Measurements from ENCODE around the gene HMG20B.

The HMG20B gene

GRCh38 chr19:3606690-3607289 is 34.0 kb downstream of the HMG20B start, which contains the start of gene TBXA2R:
Gene TBXA2R (minus strand): TSS chr19:3606875. CDS start chr19:3600634, 6,241 bp downstream.
- DNase-seq (ENCODE audit: low spot score) (peak; percentile 78), FAIRE-seq (no peak)

DNA sequence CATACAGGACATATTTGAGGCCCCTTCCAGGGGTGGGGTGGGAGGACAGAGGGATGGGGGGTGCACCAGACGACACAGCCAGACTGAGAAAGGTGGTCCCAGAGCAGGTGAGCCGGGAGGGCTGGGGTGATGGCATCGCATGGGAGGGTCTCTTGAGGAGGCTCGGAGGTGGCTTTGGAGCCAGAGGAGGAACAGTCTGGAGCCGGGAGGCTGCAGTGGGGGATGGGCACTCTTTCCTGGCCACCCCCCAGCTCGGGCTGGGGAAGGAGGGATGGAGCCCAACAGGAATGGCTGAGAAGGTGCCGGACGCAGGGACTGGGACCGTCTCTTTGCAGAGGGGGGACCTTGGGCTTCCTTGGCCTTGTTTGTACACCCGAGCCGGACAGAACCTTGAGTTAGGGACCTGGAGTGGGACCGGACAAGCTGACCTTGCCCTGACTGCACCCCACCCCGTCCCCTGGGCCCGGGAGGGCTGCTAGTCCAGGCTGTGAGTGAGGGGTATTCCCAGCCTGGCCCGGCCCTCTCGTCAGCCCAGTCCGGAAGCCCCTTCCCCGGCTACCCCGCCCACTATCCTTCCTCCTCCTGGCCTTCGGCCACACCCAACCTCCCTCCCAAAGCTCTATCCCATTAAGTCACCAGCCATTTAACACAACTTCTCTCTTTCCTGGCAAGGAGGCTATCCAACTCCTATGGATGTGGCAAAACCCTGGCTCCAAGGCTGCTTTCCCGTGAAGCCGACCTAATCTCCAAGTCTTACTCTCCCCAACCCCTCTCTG is 34.7 kb downstream of the HMG20B start:
- no peak for FAIRE-seq
- peak; percentile 27 for DNase-seq (ENCODE audit: low spot score)

GRCh38 chr19:3608079-3608641 is 35.4 kb downstream of the HMG20B start:
- FAIRE-seq (no peak), DNase-seq (ENCODE audit: low spot score) (no peak)

- FAIRE-seq = no peak
- DNase-seq (ENCODE audit: low spot score) = no peak
Measured at GRCh38 chr19:3608750-3609322, 36.1 kb downstream of the HMG20B start.

DNA sequence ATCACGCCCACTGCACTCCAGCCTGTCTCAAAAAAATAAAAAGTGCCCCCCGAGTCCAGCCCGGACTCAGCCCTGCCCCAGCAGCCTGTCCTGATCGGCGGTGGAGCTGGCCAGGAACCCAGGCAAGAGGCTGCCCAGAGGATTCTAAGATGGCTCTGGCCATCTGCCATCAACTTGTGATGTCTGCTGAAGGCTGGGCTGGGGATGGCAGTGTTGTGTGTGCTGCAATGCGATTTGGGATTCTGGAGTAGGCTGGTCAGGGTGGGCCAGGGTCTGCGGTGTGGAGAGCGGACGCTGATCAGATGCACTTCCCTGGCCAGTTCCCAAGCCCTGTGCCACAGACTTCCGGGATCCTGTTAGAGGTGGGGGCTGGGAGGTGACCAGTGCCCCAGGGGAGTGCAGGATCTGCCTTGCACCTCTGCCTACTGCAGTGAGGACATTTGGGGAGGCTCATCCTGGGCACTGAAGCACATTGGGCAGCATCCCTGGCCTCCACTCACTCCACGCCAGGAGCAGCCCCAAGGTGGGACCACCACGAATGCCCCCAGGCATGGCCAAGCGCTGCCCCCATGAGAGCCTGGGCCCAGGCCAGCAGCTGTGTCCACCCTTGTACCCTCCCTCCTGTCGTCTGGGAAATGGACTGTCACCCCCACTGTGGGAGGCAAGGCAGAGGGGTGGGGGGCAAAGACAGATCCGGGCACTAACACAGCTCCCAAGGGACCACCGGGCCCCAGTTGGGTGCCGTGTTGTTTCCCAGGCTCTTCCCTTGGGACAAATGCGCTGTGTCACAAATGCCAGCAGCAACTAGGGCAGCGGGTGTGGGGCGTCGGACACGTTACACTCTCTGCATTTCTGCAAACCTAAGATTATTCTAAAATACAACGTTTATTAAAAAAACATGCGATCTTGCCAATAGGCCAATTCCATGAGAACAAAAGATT is 37.3 kb downstream of the HMG20B start:
- no peak for FAIRE-seq
- no peak for DNase-seq (ENCODE audit: low spot score)

DNA sequence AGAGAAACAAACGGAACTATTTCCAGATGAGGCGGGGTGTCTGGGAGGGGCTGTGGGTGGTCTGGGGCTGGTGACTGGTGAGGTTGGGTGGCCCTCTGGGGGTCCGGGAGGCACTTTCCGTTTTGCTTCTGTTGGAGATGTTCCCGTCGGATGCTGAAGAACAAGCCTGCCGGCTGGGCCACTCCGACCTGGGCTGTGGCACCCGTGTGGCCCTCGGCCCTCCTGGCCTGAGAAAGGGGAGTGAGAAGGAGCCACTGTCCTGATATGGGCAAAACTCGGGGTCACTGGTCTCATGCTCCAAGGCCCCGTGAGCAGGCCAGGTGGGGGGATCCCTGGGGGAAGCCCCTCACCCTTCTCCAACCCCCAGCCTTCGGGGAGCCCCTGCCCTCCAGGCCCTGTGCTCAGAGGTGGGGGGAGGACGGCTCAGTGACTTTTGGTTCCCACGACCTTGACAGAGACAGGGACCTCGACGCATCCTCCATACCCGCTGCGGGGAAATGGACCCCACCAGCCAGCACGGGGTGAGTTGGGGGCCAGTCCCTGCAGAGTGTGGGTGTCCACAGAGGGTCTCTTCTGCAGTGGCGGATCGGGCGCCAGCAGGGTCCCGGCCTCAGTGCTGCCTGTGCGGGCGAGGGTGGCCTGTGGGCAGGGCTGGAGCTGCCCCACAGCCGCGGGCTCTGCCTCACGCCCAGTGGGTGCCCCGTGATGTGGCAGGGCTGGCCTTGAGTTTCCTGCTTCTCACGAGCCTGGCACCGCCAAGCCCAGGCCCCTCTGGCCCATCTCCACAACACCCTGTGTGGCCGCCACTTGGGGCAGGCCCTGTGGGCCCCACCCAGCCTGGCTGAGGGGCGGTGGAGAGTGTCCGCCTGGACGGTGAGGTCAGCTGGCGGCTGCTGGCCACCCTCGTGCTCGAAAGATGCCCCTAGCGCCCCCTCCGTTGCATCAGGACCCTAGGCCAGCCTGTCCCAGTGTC is 38.3 kb downstream of the HMG20B start:
- FAIRE-seq = no peak
- DNase-seq (ENCODE audit: low spot score) = no peak

DNA sequence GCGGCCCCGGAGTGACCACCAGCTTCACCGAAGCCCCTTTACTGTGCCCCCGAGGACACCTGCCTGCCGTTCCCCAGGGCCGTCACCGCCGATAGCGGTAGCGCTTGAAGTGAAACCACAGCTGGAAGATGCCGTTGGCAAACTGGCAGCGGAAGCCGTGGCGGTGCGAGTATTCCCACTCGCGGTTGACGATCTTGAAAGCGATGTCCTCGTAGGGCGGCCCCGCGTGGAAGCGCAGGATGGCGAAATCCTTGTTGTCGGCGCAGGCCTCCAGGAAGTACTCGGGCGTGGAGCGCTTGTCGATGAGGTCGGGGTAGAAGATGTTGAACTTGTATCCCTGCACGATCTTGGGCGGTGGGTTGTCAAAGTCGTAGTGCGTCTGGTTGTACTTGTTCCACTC is 39.1 kb downstream of the HMG20B start:
- FAIRE-seq = no peak
- no peak for DNase-seq (ENCODE audit: low spot score)

DNA sequence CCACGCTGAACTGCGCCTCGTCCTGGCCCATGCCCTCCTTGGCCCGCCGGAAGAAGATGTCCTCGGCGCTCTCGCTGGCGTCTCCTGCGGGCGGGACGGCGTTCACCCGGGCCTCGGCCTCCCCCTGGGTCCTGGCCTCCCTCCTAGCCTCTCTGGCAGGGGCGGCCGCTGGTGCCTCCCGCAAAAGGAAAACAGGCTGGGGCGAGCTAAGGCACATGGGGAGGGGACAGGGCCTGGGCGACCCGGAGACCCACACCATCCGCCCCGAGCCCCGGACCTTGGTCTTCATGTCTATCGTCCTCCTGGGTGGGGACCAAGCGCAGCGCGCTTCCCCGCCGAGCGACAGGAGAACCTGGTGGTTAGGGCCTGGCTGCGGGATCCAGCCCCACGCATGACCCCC is 39.6 kb downstream of the HMG20B start:
- no peak for FAIRE-seq
- no peak for DNase-seq (ENCODE audit: low spot score)

GRCh38 chr19:3612901-3613741 is 40.4 kb downstream of the HMG20B start:
- DNase-seq (ENCODE audit: low spot score) (no peak), FAIRE-seq (no peak)

DNA sequence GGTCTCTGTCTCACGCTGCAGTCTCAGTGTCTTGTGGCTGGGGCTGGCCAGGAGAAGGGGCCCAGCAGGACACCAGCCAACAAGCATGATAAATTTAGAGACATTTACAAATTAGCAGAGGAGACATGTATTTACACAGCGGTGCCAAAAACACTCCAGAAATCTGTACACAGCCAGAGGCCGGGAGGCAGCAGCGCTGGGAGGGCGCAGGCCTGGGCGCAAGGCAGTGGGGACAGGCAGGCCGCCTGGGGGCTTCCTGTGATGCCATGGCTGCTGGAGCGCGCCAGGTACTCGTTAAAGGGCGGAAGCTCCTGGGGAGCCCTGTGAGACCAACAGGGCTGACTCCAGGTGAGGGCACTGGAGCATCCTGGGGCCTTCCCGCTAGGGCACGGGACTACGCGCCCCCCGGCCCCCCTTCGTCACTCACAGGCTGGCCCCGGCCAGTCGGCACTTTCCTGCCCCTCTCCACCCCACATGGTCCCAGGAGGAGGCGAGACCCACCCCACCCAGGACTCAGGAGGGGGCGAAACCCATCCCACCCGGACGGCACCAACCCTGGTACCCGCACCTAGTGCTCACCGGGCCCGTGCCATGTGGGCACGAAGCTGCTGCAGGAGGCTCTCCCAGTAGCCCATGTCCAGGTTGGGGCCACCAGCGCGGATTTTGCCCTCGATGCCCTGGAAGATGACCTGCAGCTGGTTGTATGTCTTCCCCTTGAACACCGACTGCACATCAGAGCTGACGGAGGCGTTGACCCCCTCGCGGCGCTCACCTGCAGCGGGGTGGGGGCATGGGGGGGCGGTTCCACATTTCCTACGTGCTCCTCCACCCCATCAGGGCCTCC is 41.3 kb downstream of the HMG20B start:
- DNase-seq (ENCODE audit: low spot score) (no peak), FAIRE-seq (no peak)

- DNase-seq (ENCODE audit: low spot score) (no peak), FAIRE-seq (no peak)
Measured at GRCh38 chr19:3614858-3615505, 42.2 kb downstream of the HMG20B start.

DNA sequence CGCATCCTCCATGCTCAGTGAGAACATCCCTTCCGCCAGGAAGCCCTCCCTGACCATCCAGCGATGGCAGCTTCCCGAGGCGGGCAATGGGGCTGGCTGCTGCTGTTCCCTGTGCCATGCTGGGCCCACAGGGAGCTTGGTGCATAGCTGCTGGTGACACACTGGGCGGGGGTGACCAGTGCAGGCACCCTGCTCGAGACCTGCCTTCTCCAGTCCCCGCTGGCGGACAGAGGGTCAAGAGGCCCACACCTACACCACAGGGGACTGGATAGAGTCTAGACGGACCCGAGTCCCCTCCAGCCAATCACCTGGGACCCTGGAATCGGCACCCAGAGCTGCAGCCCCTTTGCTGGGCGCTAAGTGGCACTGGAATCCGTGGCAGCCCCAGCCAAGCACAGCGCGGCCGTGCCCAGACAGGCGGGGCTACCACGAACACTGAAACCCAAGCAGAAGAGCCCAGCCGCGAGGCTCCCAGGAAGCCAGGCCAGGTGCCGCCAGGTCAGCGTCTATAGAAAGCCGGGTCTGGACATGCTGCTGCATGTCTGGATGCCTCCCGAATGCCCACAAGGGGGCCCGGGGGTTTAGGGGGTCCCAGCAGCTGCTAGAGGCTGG is 42.9 kb downstream of the HMG20B start:
- FAIRE-seq (no peak), DNase-seq (ENCODE audit: low spot score) (no peak)

GRCh38 chr19:3617463-3617862 is 44.7 kb downstream of the HMG20B start:
- no peak for DNase-seq (ENCODE audit: low spot score)
- no peak for FAIRE-seq

GRCh38 chr19:3618144-3618810 is 45.5 kb downstream of the HMG20B start:
- DNase-seq (ENCODE audit: low spot score) (peak; percentile 53), FAIRE-seq (no peak)

DNA sequence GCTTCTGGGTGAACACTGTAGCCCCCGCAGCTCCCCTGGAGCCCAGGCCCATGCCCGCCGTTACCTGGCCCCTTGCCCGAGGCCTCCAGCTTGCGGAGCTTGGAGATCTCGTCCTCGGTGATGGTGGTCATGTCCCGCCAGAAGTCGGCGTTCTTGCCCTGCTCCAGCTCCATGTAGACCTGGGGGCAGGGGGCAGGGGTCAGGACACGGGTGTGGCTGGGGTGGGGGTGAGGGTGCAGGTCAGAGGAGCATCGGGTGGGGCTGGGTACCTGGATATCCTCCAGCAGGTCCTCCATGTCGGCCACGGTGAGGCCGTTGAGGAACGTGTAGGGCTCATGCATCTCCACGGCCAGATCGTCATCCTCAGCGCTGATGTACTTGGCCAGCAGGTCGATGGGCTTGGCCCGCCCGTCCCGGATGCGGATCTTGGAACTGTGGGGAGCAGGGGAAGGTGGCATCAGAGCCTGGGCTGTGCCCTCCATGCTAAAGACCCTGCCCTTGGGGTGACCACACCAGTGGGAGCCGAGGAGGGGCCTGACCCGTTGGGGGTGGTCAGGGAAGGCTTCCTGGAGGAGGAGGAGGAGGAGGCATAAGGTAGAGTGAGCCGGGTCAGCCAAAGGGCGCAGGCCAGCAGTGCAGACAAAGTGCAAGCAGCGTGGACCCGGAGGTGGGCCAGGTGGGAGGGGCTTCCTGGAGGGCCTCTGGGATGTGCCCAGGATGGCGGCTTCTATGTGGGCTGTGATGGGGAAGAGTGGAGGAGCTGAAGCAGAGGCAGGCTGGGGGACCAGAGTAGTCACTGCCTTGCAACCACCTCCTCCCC is 46.3 kb downstream of the HMG20B start:
- DNase-seq (ENCODE audit: low spot score) (no peak), FAIRE-seq (no peak)

DNA sequence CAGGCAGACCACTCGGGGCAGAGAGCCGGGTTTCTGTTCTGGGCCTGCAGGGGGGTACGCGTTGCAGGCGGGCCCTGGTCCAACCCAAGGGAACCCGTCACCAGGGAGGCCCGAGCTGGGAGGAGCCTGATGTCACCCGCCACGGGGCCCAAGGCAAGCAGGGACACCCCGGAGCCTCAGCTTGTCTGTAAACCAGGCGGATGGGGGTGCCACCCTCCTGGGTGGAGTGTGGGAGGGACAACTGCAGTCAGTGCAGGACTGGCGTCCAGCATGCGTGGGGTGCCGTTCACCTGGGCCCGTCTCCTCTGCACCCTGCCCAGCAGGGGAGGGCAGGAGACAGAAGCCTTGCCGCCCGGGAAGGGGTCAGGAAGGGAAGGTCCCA is 46.9 kb downstream of the HMG20B start:
- DNase-seq (ENCODE audit: low spot score) (no peak), FAIRE-seq (no peak)
